ENCODE measurements around the gene GADL1.

Gene GADL1

DNA sequence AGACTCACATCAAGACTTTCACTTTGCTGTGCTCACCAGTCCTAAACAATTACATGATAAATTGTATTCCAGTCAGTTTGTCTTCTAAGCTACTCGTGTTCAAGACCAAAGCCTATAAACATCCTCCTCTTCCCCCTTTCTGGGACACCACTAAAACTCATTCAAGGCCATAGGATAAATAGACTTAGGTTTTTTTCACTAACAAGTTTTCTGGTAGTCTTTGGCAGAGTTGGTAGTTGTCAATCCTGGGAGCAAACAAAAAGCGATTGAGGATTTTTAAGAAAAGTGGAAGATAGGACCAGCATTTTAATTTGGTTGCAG, 173.2 kb downstream of the GADL1 start:
- no peak for DNase-seq (ENCODE audit: low spot score)

DNA sequence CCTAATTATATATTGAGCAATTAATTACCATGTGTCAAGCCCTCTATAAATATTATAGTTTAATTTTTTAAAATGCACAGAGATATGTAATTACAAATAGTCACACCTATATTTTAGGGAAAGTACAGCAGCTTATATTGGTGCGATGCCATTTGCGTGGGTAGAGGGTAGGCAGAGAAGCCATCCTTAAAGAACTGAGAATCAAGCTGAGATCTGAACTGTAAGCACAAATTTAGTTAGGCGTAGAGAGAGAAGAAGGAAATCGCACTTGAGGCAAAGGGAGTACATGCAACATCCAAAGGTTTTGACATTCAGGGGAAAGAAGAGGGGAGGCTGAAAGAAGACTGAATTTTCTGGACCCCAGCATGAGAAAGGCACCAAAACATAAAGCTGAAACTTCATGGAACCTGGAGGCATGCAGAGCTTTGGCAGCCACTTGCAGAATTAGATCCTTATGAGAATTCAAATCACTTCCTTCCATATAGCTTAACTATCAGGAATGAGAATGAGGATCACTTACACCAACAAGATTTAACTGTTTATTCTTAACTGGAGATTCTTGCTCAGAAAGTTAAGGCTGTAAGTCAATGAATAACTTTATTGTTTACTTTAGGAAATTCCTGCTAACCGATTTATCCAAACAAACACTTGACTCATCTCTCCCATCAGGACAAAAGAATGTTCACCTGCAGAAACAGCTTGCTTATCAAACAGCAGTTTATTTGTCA, 173.7 kb downstream of the GADL1 start:
- DNase-seq (ENCODE audit: low spot score), result no peak

GRCh38 chr3:30719536-30719935, 174.9 kb downstream of the GADL1 start:
- DNase-seq (ENCODE audit: low spot score), result no peak

- no peak for DNase-seq (ENCODE audit: low spot score)
Observed at GRCh38 chr3:30713885-30714503, 180.5 kb downstream of the GADL1 start.

- no peak for DNase-seq (ENCODE audit: low spot score)
Observed at GRCh38 chr3:30712991-30713390, 181.5 kb downstream of the GADL1 start.

DNA sequence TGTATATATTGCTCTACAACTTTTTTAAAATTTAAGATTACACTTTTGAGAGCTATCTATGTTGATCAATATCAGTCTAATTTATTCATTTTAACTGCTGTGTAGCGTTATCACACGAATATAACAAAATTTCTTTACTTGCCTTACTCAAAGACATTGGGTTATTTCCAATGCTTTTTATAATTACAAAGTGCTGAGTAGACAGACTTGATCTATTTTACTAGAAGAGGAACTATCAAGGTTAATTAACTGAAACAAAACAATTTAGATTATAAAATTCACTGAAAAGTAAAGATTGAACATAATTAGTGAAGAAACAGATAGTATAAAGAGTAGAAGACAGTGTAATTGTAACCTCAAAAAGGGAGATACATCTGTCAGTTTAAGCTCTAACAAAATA, 182.6 kb downstream of the GADL1 start:
- DNase-seq (ENCODE audit: low spot score), result no peak

- no peak for DNase-seq (ENCODE audit: low spot score)
Observed at GRCh38 chr3:30711151-30711550, 183.3 kb downstream of the GADL1 start.

DNA sequence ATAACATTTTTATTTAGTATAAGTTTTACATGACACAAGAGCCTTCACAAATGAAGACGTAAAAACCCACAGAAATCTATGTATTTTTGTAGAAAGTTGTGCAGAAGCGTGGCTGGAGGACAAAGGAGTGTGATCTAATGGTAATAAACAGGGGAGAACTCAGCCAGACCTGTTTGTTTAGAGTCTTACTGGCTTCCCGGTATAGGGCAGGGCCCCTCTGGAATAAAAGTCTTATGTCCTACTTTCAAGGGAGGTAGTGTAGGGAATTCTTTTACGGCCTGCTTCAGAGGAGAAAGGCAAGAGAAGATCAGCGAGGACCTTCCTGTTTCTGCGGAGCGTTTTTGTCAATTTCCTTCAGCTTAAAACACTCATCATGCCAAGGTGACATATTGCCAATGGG, 184.4 kb downstream of the GADL1 start:
- DNase-seq (ENCODE audit: low spot score), result no peak

- DNase-seq (ENCODE audit: low spot score), result no peak
Observed at GRCh38 chr3:30708472-30708871, 186.0 kb downstream of the GADL1 start.

DNA sequence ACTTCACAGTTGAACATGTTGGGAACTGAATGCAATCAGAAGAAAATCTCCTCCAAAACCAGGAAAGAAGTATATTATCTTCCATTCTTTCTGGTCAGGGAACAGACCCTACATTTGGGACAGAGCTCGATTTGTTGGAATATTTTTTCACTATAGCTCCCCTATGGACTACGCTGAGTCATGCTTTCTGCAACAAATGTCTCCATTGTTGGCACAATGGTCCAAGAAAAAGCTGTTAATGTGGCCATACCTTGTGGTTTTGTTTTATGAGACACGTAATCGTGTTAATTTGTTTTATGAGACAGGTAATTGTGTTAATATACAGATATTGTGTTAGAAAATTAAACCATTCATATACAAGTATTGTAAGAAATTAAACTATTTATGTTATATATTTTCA, 186.6 kb downstream of the GADL1 start:
- DNase-seq (ENCODE audit: low spot score), result no peak

DNA sequence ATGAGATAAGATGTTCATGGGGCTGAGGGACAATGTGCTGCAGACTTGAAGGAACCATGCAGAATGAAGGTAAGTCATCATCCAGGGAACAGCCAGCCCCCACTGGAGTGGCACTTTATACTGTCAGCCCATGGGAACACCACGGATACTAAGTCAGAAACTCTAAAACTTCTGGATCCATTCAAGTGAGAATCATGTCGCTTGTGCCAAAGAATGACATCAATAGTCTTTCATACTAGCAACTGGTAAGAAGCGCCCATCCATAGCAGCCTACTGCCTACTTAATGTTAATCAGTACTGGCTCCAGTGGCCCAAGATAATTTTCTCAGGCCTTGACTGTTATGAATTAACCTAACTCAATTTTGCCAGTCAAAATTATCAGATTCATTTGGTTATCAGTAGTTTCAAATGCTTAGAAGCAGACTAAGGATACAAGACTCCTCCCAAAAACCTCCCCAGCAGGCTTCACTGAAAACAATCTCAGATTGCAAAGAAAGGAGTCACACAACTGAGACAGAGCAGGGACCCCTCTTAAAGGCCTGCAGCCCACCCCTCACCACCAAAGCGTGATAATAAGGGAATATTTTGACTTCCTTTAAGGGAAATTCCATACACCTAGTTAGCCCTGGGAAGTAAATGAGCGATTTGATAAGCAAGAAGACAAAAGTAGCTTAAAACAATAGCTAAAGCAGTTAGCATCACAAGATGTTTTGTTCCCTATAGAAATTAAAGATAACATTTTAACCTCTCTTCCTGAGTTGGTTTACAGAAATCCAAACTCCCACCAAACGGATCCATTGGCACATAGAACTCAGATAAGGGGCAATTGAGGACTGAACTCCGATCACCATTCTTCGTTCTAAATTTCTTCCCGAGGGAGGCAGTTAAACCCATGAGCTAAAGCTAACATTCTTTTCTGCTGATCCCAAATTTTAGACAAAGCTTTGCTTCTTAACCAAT, 189.2 kb downstream of the GADL1 start:
- no peak for DNase-seq (ENCODE audit: low spot score)

DNA sequence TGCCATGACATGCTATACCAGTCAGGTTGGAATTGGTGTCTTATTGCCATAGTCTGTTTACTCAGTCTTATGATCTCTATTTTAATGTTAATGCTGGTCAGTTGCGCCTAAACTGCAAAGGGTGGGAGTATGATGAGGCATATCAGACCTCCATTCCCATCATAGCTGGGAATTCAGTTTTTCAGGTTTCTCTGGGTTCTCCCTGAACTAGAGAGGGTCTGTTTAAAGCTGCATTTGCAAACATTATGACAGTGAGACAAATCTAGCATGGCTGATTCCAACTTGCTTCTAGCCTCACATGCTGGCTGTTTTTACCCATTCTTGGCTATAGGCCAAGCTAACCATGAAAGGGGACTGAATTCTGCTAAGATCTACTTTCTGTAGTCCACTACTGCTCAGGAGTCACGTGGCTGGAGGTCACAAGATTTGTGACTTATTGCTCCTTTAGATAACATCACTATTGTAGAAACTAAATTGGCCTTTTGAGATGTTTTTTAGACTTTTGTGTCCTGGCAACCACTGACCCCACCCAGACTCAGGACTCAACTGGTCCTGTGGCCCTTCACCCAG, 191.5 kb downstream of the GADL1 start:
- no peak for DNase-seq (ENCODE audit: low spot score)

- DNase-seq (ENCODE audit: low spot score), result no peak
Observed at GRCh38 chr3:30702038-30702827, 192.2 kb downstream of the GADL1 start.

- DNase-seq (ENCODE audit: low spot score), result no peak
Observed at GRCh38 chr3:30700702-30701321, 193.6 kb downstream of the GADL1 start.

- no peak for DNase-seq (ENCODE audit: low spot score)
Observed at GRCh38 chr3:30699927-30700326, 194.5 kb downstream of the GADL1 start.

GRCh38 chr3:30698549-30698948, 195.9 kb downstream of the GADL1 start:
- no peak for DNase-seq (ENCODE audit: low spot score)

DNA sequence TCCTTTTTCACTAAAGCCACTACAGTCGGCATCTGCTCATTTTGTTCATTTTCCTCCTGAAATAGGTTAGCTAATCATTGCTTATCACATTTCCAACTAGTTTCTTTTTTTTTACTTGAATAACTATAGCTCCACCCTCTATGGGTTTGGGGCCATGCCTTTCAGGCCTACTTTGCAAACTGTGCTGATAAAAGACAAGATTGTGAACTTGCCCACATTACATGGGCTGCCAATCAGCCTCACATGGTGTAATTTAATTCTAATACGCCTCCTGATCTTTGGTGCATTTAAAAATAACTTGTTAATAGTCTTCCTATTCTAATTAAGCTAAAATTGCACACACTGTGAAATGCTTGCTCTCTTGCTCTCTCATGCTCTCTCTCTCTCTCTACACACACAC, 197.6 kb downstream of the GADL1 start:
- DNase-seq (ENCODE audit: low spot score), result no peak

GRCh38 chr3:30696403-30696819, 198.1 kb downstream of the GADL1 start:
- peak; percentile 67 for DNase-seq (ENCODE audit: low spot score)

GRCh38 chr3:30695302-30696061, 199.0 kb downstream of the GADL1 start:
- DNase-seq (ENCODE audit: low spot score), result no peak

- no peak for DNase-seq (ENCODE audit: low spot score)
Observed at GRCh38 chr3:30694668-30695067, 199.8 kb downstream of the GADL1 start.

- DNase-seq (ENCODE audit: low spot score), result no peak
Observed at GRCh38 chr3:30694148-30694547, 200.3 kb downstream of the GADL1 start.
